HCEC 1CT (cell line): ENCODE measurements around the gene TEX14.
"Not testable (repeated sequence)": the region's sequence is repeated elsewhere in the genome, so short reads cannot be mapped to it uniquely, and the experiment has no call there.

ENCODE experiments used
- DNase-seq: peaks from one replicate; pipeline ENCODE4 v3.0.0-alpha.2; 2017

Gene TEX14

DNA sequence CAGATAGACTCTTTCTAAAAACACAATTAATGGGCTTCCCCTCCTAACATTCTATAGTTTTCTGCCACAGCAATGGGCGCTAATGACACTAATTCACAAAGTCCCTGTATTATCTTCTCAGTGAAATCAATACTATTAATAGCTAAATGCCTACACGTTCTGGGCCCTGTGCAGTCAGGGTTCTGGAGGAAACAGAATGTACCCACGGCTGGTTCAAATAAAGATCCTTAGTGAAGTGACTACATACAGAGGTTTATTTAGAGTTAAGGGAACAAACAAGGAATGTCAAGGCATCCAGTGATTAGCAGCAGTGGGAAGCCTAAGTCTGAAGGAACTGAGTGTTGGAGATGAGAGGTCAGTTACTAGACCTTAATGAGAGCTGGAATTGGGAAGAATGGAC, 133.9 kb downstream of the TEX14 start:
- no peak for DNase-seq

DNA sequence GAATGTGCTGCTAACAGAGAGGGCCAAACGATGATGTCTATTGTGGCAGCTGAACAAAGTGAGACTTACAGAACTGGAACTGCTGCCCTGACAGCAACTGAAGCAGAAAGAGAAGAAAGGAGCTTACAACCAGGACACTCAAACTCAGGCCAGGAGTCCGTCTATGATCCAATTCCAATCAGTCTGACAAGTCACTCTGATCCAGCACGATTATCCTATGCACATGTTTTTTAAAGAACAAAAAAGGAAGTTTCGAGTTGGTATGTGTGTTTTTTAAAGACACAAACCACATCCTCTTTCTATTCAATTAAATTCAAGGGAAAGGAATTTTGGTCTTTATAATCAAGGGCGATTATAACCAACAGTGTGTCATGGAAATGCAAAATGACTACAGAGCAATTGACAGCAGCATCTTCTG, 135.0 kb downstream of the TEX14 start:
- no peak for DNase-seq

DNA sequence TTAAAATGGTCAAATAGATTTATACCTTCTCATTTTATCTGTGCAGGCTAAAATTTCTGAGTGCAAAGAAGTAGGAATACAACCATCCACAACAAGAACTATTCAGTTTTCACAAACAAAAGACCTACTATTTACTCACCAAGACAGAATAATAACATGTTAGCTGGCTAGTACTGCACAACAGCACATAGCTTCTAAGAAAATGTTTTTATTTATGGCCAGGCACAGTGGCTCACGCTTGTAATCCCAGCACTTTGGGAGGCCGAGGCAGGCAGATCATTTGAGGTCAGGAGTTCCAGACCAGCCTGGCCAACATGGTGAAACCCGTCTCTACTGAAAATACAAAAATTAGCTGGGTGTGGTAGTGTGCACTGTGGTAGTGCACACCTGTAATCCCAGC, 136.7 kb downstream of the TEX14 start:
- not testable (repeated sequence) for DNase-seq

DNA sequence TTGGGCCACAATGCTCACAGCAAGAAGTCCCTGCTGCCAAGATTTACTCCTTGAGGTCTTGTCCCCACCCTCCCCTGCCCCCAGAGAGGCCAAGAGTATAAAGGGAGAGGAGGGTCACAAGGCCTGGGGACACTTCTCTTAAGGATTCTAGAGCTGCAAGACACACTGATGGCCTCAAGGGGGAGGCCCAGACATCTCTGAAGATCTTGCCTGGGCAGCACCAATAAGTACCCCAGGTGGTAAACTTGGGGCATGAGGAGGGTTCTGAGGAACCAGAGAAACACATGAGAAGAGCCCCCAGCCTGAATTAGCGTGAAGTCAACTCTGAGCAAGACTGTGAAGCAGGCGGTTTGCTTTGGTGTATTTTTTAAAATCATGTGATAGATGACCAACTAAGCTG, 150.6 kb downstream of the TEX14 start:
- DNase-seq, result no peak

GRCh38 chr17:58539698-58540097, 152.1 kb downstream of the TEX14 start:
- no peak for DNase-seq

DNA sequence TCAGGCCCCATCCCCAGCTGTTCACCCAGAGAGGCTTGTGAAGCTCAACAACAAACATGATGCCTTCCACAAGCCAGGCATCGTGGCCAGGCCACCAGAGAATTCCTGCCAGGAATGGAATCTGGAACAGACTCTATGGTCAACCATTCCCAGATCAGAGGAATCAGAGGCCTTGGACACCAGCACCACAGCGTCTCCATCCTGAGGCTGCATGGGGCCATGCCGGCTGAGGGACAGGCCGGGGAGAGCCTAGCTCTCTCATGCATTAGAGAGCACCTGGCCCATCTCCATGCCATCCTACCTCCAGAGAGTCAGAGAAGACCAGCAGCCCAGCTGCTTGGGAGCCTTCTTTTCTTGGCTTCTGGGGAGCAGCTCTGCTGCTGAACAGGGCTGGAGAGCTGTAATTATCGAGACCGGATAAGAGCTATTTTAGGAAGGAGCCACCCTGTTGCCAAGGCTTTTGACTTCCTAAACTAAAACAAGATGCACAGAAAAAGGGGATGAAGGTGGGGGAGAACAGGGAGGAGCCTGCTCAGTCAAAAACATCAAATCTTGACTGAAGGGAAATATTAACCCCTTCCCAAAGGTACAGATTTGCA, 152.9 kb downstream of the TEX14 start:
- no peak for DNase-seq

DNA sequence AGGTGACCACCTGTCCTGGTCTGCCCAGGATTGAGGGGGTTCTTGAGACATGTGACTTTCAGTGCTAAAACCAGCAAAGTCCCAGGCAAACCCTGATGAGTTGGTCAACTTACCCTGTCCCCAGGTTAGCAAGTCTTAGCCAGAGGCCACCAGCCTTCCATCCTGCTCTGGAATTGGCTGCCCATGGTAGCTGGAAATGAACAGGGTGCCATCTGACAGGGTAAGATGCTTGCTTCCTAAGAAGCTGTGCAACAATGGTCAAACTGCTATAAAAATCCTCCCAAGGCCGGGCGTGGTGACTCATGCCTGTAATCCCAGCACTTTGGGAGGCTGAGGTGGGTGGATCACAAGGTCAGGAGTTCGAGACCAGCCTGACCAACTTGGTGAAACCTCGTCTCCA, 154.6 kb downstream of the TEX14 start:
- DNase-seq, result no peak

DNA sequence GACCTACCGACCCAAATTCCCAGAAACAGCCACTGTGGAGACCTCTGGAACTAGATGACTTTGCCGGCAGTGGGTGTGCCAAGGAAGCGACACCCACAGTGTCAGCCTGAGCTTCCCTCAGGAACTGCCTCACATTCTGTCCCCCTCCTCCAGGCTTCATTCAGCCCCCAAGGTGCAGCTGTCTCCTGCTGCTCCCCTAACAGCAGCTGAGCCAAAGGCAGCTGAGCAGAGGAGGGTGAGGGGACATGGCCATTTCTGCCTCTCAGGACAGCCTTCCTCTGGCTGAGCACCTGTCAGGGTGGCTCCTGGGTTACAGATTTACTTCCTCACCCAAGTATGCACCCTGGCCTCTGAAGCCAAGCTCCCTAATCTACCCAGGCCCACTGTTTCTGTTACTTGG, 155.3 kb downstream of the TEX14 start:
- no peak for DNase-seq

GRCh38 chr17:58535431-58535830, 156.4 kb downstream of the TEX14 start:
- peak; percentile 62 for DNase-seq

DNA sequence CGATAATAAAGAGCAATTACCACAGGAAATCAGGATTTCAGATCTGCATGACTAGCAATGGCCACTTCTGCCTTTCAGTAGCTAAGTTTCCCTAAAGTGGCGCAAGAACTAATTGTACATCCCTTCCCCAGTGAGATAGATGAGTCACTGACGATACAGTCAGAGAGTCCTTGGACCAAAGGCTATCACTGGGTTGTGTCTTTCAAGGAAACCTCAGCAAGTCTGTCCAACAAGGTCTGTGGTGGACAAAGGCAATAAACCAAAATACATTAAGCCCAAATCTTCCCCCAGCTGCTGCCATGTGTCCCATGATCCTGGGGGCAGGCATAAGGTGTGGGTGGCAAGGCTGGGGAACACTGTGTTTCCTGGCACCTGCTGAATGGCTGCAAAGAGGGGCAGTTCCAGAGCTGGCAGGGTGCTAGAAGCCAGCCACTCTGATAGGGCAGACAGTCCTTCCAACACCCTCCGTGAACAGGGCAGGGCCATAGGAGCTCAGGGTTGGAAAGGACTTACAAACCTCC, 156.9 kb downstream of the TEX14 start:
- DNase-seq, result peak; percentile 80

GRCh38 chr17:58534331-58534730, 157.5 kb downstream of the TEX14 start:
- no peak for DNase-seq

- no peak for DNase-seq
Observed at GRCh38 chr17:58533616-58534188, 158.1 kb downstream of the TEX14 start.

GRCh38 chr17:58532555-58532951, 159.3 kb downstream of the TEX14 start:
- no peak for DNase-seq

GRCh38 chr17:58531661-58532554, 159.9 kb downstream of the TEX14 start:
- no peak for DNase-seq

DNA sequence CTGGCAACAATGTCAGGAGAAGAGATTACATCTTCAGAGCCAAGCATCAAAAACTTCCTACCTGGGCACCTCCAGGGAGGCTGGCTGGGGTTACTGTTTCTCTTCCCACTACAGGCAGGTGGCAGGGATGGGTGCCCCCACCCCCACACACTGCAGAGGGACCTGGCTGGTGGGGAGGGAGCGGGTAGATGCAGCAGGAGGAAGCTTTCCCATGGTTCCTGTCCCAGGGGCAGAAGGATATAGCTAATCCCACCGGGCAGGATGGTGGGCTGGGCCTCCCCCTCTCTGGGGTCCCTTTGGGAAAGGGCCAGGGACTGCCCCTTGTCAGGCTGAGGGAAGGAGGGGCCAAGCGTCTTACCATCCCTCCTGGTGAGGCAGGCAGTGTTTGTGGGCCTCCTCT, 160.7 kb downstream of the TEX14 start:
- no peak for DNase-seq

GRCh38 chr17:58530655-58531054, 161.2 kb downstream of the TEX14 start:
- no peak for DNase-seq

- no peak for DNase-seq
Observed at GRCh38 chr17:58529275-58529674, 162.6 kb downstream of the TEX14 start.

GRCh38 chr17:58528443-58528842, 163.4 kb downstream of the TEX14 start:
- DNase-seq, result no peak

GRCh38 chr17:58527949-58528348, 163.9 kb downstream of the TEX14 start:
- DNase-seq, result no peak

GRCh38 chr17:58527306-58527705, 164.5 kb downstream of the TEX14 start:
- DNase-seq, result peak; percentile 6

DNA sequence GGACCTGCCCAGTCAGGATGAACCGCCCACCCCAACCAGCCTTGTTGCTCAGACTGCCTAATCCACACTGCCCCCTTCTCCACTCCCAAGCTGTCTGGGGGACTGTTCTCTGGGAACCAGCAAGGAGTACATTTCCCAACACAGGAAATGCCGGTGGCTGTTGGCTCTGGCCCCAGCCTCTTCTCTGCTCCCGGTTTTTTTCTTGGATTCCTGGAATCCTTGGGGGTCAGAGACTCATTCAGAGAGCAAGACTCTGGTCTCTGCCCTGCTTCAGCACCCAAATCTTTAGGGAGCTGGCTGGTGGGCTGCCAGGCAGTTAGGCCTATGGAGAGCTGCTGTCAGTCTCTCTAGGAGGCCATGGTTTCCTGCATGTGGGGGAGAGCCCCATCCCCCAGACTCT, 166.6 kb downstream of the TEX14 start:
- DNase-seq, result peak; percentile 81

DNA sequence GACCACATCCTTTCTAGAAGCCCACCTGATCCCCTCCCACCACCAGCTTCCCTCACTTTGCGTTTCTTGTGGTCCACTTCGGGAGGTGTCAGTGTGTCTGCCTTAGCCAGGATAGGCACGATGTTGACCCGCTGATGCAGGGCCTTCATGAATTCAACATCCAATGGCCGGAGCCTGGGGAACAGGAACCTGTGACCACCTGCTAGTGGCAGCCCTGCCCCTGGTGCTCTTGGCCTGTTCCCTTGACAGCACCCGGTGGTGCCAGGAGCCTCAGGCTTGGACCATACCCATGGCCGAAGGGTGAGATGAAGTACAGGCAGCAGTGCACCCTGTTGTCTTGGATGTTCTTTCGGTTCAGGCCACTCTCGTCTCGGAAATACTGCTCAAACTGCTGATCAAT, 170.2 kb downstream of the TEX14 start:
- no peak for DNase-seq

DNA sequence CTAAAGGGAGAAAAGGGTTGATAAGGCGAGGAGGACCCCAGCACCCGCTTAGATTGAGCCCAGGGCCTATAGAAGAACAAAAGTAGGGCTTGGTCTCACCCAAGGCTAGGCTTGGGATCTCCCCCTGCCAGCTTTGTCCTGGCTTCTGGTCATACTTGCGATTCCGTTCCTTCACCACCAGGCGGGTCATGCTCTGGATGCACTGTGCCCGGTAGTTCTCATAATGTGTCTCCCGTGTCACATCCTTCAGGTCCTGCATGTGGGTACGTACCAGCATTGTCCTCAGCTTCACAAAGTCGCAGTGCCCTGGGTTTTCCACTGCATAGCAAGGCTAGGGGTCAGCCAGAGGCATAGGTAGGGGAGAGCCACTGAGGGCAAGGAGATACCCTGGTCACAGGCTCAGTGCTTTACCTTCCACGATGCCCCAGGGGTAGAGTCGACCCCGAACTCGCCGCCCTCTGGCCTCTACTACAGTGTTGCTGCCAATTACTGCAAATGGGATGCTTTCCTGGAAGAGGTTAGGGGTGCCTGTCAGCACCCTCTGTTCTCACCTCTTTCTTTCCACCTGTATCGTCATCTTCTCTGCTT, 170.9 kb downstream of the TEX14 start:
- no peak for DNase-seq
